IMR-90 (cell line): ENCODE measurements around the gene ANKMY1. TPM values are rescaled to one million over a fixed set of nuclear protein-coding genes. Genes with fewer than 3 reads are reported as not detected.

Experiments
- ATAC-seq: fragments of 200-7000 bp; cut with Tn5 transposase; 2 replicates; pipeline ENCODE4 v1.9.1; 2020; ENCODE audit warnings: low read depth, mild to moderate bottlenecking, moderate library complexity
- BruUV-seq: library from RNA; stranded (reverse); fragments of 400-500 nt; replicated peaks from 2 replicates; lab custom pipeline; 2021; lab: Mats Ljungman, UMichigan
- CTCF ChIA-PET: fragments of 300-600 bp; formaldehyde crosslinking; extraction: SDS; loops from one replicate; lab custom pipeline; 2021; ENCODE audit warnings: antibody characterized with exemption; lab: Yijun Ruan, JAX
- POLR2A ChIA-PET: fragments of 300-600 bp; sonication (Branson Sonifier 250); formaldehyde crosslinking; loops from one replicate; lab custom pipeline; 2022; ENCODE audit warnings: antibody characterized with exemption; ENCODE audit not compliant: unreplicated experiment; lab: Charles Lee
- DNase-seq: peaks from one replicate; pipeline ENCODE4 v3.0.0; 2013
- H2AFZ ChIP-seq: replicated peaks from 2 replicates; pipeline ENCODE3; 2013; ENCODE audit warnings: low read length, mild to moderate bottlenecking; ENCODE audit not compliant: poor library complexity
- H2AK5ac ChIP-seq: 2 replicates; pipeline ENCODE4 v1.6.1; 2013; ENCODE audit warnings: low read depth, low read length, inconsistent platforms
- H2AK9ac ChIP-seq: replicated peaks from 2 replicates; pipeline ENCODE3; 2013; ENCODE audit warnings: mild to moderate bottlenecking, low read depth, low read length, moderate library complexity; ENCODE audit not compliant: poor library complexity
- H2BK120ac ChIP-seq: 2 replicates; pipeline ENCODE4 v1.6.1; 2013; ENCODE audit warnings: low read depth, low read length, inconsistent platforms
- H2BK15ac ChIP-seq: 3 replicates; pipeline ENCODE4 v1.6.1; 2013; ENCODE audit warnings: low read depth, low read length, inconsistent platforms
- H2BK20ac ChIP-seq: 2 replicates; pipeline ENCODE4 v1.6.1; 2013; ENCODE audit warnings: low read depth, mild to moderate bottlenecking, inconsistent platforms, low read length, moderate library complexity
- H2BK5ac ChIP-seq: 2 replicates; pipeline ENCODE4 v1.6.1; 2013; ENCODE audit warnings: mild to moderate bottlenecking, low read depth, low read length, inconsistent platforms; ENCODE audit not compliant: poor library complexity, severe bottlenecking
- H3K14ac ChIP-seq: replicated peaks from 2 replicates; pipeline ENCODE4 v1.6.1; 2013; ENCODE audit warnings: low read depth, low read length, inconsistent platforms
- H3K18ac ChIP-seq: 2 replicates; pipeline ENCODE4 v1.6.1; 2013; ENCODE audit warnings: low read depth, low read length, control low read depth
- H3K23ac ChIP-seq: 2 replicates; pipeline ENCODE4 v1.6.1; 2013; ENCODE audit warnings: low read depth, low read length, inconsistent platforms
- H3K27ac ChIP-seq: 2 replicates; pipeline ENCODE4 v1.5.1; 2013; ENCODE audit warnings: mild to moderate bottlenecking, control low read depth, low read length; ENCODE audit not compliant: insufficient read depth
- H3K27me3 ChIP-seq: 2 replicates; pipeline ENCODE4 v1.6.1; 2013; ENCODE audit warnings: low read length; ENCODE audit not compliant: control insufficient read depth, insufficient read depth
- H3K36me3 ChIP-seq: 2 replicates; pipeline ENCODE4 v1.6.1; 2013; ENCODE audit warnings: low read length, mixed read lengths; ENCODE audit not compliant: control insufficient read depth, insufficient read depth
- H3K4ac ChIP-seq: 2 replicates; pipeline ENCODE4 v1.6.1; 2013; ENCODE audit warnings: low read depth, low read length, inconsistent platforms
- H3K4me1 ChIP-seq: 2 replicates; pipeline ENCODE4 v1.6.1; 2013; ENCODE audit warnings: low read length, mixed read lengths; ENCODE audit not compliant: control insufficient read depth, insufficient read depth
- H3K4me2 ChIP-seq: 2 replicates; pipeline ENCODE4 v1.6.1; 2013; ENCODE audit warnings: low read depth, mild to moderate bottlenecking, control low read depth, low read length, moderate library complexity
- H3K4me3 ChIP-seq: 2 replicates; pipeline ENCODE4 v1.5.1; 2013; ENCODE audit warnings: low read depth, mild to moderate bottlenecking, control low read depth, low read length, moderate library complexity; ENCODE audit not compliant: insufficient read depth
- H3K56ac ChIP-seq: 2 replicates; pipeline ENCODE4 v1.6.1; 2013; ENCODE audit warnings: low read length, inconsistent platforms; ENCODE audit not compliant: insufficient read depth; ENCODE audit errors: extremely low read depth
- H3K79me1 ChIP-seq, 2 experiments: 2 replicates each; pipeline ENCODE4 v1.6.1; 2013; ENCODE audit warnings: low read length in 2 of 2, inconsistent platforms in 1 of 2, low read depth in 1 of 2
- H3K9ac ChIP-seq: 2 replicates; pipeline ENCODE4 v1.6.1; 2013; ENCODE audit warnings: low read depth, low read length, control low read depth
- H3K9me1 ChIP-seq: 2 replicates; pipeline ENCODE4 v1.6.1; 2013; ENCODE audit warnings: low read length, inconsistent platforms; ENCODE audit not compliant: insufficient read depth
- H3K9me3 ChIP-seq: 2 replicates; pipeline ENCODE4 v1.6.1; 2013; ENCODE audit warnings: low read length; ENCODE audit not compliant: control insufficient read depth, insufficient read depth
- H4K20me1 ChIP-seq: 2 replicates; pipeline ENCODE4 v1.6.1; 2013; ENCODE audit warnings: low read length, inconsistent platforms; ENCODE audit not compliant: insufficient read depth
- H4K5ac ChIP-seq: 2 replicates; pipeline ENCODE4 v1.6.1; 2013; ENCODE audit warnings: mild to moderate bottlenecking, low read depth, low read length, control low read depth
- H4K8ac ChIP-seq, 2 experiments: 2 replicates each; pipeline ENCODE4 v1.6.1; 2013; ENCODE audit warnings: low read depth in 2 of 2, low read length in 2 of 2, control low read depth in 1 of 2, inconsistent platforms in 1 of 2
- H4K91ac ChIP-seq: 2 replicates; pipeline ENCODE4 v1.6.1; 2013; ENCODE audit warnings: low read depth, low read length, inconsistent platforms; ENCODE audit not compliant: insufficient read depth
- CEBPB ChIP-seq: IDR thresholded peaks from 2 replicates; pipeline ENCODE4 v1.6.1; 2012; ENCODE audit warnings: low read depth, low read length, improper control_type of control experiment
- CHD1 ChIP-seq: IDR thresholded peaks from 2 replicates; pipeline ENCODE4 v1.6.1; 2012; ENCODE audit warnings: low read depth, low read length, improper control_type of control experiment
- MAFK ChIP-seq: IDR thresholded peaks from 2 replicates; pipeline ENCODE4 v1.6.1; 2012; ENCODE audit warnings: low read depth, low read length, improper control_type of control experiment
- MAZ ChIP-seq: IDR thresholded peaks from 2 replicates; pipeline ENCODE4 v1.6.1; 2012; ENCODE audit warnings: low read depth, mild to moderate bottlenecking, low read length, improper control_type of control experiment, moderate library complexity, borderline replicate concordance
- NFE2L2 ChIP-seq: fragments of 150-350 bp; IDR thresholded peaks from 2 replicates; pipeline ENCODE4 v1.6.1; 2016; ENCODE audit warnings: low read depth, mild to moderate bottlenecking, low read length
- RAD21 ChIP-seq: IDR thresholded peaks from 2 replicates; pipeline ENCODE4 v1.6.1; 2012; ENCODE audit warnings: low read length, improper control_type of control experiment
- WGBS, 2 experiments: methylation state at CpG; one replicate each; pipeline versions ENCODE4 v1.1.5 to v1.1.7; 2013; ENCODE audit warnings: missing lambda C conversion rate in 2 of 2; ENCODE audit not compliant: insufficient read length in 1 of 2; ENCODE audit errors: extremely low coverage in 2 of 2; 5-methylcytosine and 5-hydroxymethylcytosine counted together
- dilution Hi-C: fragments of 300-500 bp; cut with HindIII; formaldehyde crosslinking; loops from one replicate; pipeline ENCODE4 v1.14.3; 2018; ENCODE audit warnings: low sequenced_read_pairs; ENCODE audit not compliant: unreplicated experiment
- in situ Hi-C: fragments of 300-500 bp; cut with MboI; formaldehyde crosslinking; loops from 3 replicates; pipeline ENCODE4 v1.14.3; 2019; ENCODE audit warnings: low sequenced_read_pairs, inconsistent platforms, mixed read lengths
- intact Hi-C: fragments of 100-400 bp; cut with micrococcal nuclease; formaldehyde crosslinking; loops from 2 replicates; pipeline ENCODE4 v1.10.0; 2022
- polyA plus RNA-seq, 3 experiments: library from polyadenylated mRNA; depleted of rRNA; stranded (reverse); fragments of >200 nt; gene quantifications; 2 replicates each; pipeline ENCODE4 v1.2.3, GENCODE V29; 2012; ENCODE audit warnings: low replicate concordance in 1 of 3
- total RNA-seq: library from RNA; depleted of rRNA; stranded (reverse); fragments of >200 nt; gene quantifications from 2 replicates; pipeline ENCODE4 v1.2.3, GENCODE V29; 2012

The ANKMY1 gene
- total and polyA plus RNA-seq, 2 of the 4 experiments (the other 2 are of a cell fraction): 2.9 to 5.5 TPM

DNA sequence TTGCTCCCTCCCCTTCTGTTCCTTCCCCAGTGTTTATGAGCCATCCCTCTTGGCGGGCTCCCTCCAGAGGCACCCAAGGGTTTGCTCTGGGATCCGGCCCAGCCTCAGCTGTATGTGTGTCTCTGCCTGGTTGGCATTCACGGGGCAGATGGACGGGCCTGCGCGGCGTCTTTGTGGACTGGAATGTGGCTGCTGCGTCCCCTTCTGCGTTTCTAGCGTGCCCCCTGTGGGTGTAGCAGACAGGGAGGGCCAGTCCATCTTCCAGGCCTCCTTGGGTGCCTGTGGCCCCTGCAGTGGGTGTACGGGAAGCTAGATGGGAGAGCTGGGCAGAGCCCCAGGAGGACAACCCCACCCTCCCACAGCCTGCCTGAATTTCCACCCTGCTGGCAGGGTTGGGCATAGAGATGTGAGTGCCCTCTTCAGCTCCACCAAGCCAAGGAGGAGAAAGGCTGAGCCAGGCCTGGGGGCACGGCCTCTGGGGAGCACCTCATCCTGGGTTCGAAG lies 106.6 kb downstream of the ANKMY1 start:
- WGBS, 2 experiments: 91% methylated on average over 4 of the region's 13 CpGs; no CpG with 5 or more reads in 1 of the 2 experiments
- H3K27me3 ChIP-seq: no peaks in the 10 kb centered on the region
- H3K4me1 ChIP-seq: peaks cover 25% of the 10 kb centered on the region
- peaks cover 22 to 76% of the 10 kb centered on the region in 2 experiments for H3K79me1 ChIP-seq
- no peak overlapping the region for H2BK120ac ChIP-seq
- intact Hi-C loops (no loop called here), dilution Hi-C loops (no loop called here), in situ Hi-C loops (no loop called here)
- H3K9me1 ChIP-seq: 0 out of 2 replicates have a peak, but pooled peaks cover 9% of the 10 kb centered on the region
- H2BK5ac ChIP-seq: no peak overlapping the region
- no peaks in the 10 kb centered on the region for H3K9me3 ChIP-seq
- H2AK5ac ChIP-seq: no peak overlapping the region
- no peak overlapping the region for H3K4ac ChIP-seq
- no peak for TF ChIP-seq MAZ
- no peak for TF ChIP-seq CHD1
- TF ChIP-seq NFE2L2: no peak
- no peak for TF ChIP-seq CEBPB
- TF ChIP-seq MAFK: no peak
- no peak for TF ChIP-seq RAD21
- H2BK20ac ChIP-seq: no peak overlapping the region
- H3K56ac ChIP-seq: no peak overlapping the region
- BruUV-seq: no TSS peak
- DNase-seq: no peak
- peak overlapping the region; percentile 85 for H2AK9ac ChIP-seq
- no peak for ATAC-seq
- POLR2A ChIA-PET: no interaction called here
- no peak overlapping the region for H2BK15ac ChIP-seq
- no peak overlapping the region for H3K4me2 ChIP-seq
- H3K23ac ChIP-seq: no peak overlapping the region
- H3K27ac ChIP-seq: no peak overlapping the region
- peaks cover 3% of the 10 kb centered on the region; the same call in 1 of the 2 replicates for H3K36me3 ChIP-seq
- H4K8ac ChIP-seq: no peak overlapping the region
- H3K18ac ChIP-seq: no peak overlapping the region
- H4K91ac ChIP-seq: no peak overlapping the region
- CTCF ChIA-PET: no interaction called here
- H3K4me3 ChIP-seq: no peak overlapping the region
- peaks cover 81% of the 10 kb centered on the region for H4K20me1 ChIP-seq
- no peak overlapping the region for H3K14ac ChIP-seq
- no peak overlapping the region for H3K9ac ChIP-seq
- H2AFZ ChIP-seq: no peak overlapping the region
- no peak overlapping the region for H4K5ac ChIP-seq
